ENCODE data around the gene GBF1.

GBF1 gene

DNA sequence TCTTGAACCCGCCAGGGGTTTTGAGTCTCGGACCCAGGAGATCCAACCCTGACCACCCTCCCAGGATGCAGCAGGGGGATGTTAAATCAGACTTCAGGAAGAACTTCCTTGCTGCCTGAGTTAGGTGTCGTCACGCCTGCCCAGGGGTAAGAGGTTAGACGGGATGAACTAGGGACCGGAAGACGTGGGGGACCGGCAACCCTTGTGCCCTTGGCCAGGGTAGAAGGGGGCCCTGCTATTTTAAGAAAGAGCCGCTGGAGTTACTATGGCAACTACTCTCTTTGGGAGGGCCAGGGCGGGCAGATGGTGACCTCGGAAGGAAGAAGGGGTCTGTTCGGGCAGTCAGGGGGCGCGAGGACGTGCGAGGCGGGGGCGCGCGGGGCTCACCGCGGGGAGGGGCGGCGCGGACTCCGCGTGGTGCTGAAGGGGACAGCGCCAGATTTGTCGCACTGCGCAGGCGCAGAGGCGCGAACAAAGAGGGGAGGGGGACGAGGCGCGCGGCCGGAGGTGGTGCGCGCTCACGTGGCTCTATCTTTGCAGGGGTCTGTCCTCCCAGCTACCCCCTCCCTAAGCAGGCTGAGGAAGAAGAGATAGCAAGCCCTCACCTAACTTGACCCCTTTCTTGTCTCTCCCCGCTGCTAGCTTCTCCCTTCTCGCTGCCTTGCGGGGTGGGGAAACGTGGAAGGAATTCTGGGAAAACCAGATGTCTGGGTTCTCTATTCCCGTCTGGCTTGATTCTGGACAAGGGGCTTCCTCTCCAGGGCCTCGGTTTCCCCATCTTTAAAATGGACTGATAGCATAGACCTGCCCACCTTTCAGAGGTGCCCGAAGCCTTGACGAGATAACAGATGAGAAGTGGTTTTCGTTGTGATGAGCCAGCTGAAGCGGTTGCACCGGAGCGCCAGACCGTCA is 174.2 kb downstream of the GBF1 start:
- DNase-seq = peak in 54 of 58 donors; percentile 16 to 83 (median 66)

GRCh38 chr10:102420181-102420713 is 174.9 kb downstream of the GBF1 start:
- DNase-seq = no peak

GRCh38 chr10:102420714-102421506 is 175.6 kb downstream of the GBF1 start, which contains the start of gene FBXL15:
Gene FBXL15, plus strand, starts transcription at chr10:102420836. Its CDS starts 294 bp downstream, at chr10:102421130.
- peak; percentile 74 to 97 (median 94) for DNase-seq

DNA sequence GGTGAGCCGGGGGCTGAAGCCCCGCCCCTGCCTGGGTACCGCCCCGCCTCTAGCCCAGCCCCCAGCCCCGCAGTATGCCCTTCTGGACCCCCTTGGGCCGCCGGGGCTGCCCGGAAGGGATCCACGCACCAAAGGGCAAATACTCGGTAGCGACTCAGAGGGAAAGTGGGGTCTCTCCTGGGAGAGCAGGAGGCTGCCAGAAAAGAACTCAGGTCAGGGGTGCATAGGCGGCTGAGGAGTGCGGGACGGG is 176.1 kb downstream of the GBF1 start:
- DNase-seq = peak in 1 of 58 donors; percentile 57

DNA sequence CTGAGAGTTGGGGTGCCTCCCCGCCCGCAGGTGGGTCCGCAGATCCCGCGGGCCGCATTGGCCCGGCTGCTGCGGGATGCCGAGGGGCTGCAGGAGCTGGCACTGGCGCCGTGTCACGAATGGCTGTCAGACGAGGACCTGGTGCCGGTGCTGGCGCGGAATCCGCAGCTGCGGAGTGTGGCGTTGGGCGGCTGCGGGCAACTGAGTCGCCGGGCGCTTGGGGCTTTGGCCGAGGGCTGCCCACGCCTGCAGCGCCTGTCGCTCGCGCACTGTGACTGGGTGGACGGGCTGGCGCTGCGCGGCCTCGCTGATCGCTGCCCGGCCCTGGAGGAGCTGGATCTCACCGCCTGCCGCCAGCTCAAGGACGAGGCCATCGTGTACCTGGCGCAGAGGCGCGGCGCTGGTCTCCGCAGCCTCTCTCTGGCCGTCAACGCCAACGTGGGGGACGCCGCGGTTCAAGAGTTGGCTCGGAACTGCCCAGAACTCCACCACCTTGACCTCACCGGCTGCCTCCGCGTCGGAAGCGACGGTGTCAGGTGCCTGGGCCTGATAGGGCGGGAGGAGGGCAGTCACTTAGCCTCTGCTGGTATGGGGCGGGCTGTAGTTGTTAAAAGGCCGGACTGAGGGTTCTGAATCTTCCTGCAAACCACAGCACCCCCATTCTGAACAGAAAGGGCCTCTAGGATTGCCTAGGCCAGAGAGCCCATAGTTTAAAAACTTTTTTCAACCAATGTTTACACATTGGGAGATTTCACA is 176.6 kb downstream of the GBF1 start:
- peak in 5 of 58 donors; percentile 19 to 50 (median 33) for DNase-seq

DNA sequence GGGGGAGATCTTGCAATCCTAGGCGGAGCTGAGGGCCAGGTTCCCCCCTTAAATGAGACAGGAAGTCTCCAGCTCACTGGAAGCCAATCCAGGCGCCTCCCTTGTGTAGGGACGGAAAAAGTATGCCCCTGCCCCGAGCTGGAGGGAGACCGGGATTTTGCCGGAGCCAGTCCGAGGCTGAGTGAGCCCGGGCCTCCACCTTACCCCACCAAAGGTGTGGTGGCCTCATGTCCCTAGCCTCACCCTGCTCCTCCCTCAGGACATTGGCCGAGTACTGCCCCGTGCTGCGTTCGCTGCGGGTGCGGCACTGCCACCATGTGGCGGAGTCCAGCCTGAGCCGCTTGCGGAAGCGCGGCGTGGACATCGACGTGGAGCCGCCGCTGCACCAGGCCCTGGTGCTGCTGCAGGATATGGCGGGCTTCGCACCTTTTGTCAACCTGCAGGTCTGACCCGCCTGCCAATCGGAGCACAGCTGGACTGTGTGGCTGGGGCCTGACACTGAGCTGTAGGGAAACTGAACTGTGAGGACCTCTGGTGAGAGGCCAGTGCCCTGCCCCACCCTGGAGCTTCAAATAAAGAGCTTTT is 177.3 kb downstream of the GBF1 start:
- peak in 48 of 58 donors; percentile 17 to 77 (median 54) for DNase-seq

- no peak for DNase-seq
Measured at GRCh38 chr10:102423372-102423968, 178.1 kb downstream of the GBF1 start.

GRCh38 chr10:102424145-102424544 is 178.8 kb downstream of the GBF1 start:
- no peak for DNase-seq

DNA sequence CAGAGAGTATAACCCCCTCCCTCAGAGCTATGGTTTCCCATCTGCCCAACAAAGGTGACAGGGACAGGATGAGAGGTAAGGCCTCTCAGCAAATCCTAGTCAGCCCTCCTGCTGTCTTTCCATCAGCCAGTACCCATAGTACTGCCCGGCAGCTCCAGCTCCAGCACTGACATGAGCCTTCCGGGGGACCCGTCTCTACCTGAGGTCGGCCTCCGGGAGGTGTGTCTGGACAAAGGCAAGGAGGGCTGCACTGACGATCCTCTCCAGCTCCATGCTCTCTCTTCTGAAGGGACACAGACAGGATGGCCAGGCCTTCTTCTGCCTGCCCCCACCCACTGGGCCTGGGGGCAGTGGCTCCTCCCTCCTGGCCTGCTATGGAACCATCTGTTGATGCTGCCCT is 179.6 kb downstream of the GBF1 start:
- no peak for DNase-seq

DNA sequence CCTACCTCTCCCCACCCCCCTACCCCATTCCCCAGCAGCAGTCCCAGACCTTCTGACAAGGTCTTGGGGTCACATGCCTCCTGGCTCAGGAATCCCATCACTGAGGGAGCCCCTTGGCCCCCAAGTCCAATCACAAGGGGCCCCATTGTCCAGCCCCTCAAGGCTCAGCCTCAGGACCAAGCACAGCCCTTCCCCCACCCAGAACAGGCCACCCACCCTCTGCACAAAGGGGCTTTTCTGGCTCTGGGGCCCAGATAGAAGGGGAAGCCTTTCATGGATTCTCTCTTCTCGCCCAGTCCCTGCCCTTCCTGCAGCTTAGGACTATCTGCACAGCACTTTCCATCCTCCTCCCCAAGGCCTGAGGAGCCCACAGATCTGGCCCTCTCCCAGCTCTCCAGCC is 180.1 kb downstream of the GBF1 start:
- no peak for DNase-seq

GRCh38 chr10:102426803-102427287 is 181.5 kb downstream of the GBF1 start:
- no peak for DNase-seq

DNA sequence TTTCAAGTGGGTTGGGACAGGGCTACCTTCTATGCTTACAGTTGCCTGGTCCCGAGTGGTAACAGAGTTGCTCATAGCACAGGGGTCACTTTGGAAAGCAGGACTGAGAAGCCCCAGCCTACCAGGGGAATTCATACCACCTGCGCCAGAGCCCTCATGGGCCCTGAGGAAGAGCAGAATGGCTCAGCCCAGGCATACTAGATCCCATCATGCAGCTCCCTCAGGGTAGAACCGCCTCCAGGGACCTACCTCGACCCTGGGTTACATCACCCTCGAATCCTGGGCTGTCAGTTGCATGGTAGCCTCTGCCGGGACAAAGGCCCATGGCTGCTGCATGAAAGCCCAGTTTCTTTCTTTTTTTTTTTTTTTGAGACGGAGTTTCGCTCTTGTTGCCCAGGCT is 184.1 kb downstream of the GBF1 start:
- DNase-seq = no peak

DNA sequence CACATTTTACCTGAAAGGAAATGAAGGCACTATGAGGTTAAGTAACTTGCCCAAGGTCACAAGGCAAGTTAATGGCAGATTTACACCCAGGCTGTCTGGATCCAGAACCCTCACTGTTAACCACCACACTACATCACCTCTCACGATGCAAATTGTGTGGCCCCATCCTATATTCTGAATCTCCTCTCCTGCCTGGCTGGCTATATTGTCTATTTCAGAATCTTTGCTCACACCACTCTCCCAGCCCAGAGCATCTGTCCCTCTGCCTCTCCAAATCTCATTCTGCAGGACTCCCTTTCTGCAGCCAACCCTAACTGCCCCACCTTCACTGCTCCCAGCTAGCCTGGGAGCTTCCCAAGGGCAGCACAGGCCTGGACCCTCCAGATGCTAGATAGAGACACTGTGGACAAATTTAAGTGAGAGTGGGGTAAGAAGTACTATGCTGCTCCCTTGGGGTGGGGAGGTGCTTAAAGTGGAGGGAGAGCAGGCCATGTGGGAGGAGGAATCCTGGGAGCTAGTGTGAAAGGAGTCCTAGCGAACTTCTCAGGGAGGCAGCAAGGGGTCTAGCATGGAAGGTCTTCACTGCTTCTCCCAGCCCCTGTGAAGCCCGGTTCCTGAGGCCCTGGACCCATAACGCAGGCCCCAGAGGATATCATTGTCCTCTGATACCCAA is 186.3 kb downstream of the GBF1 start:
- peak in 1 of 58 donors; percentile 25 for DNase-seq
